Measurements from ENCODE around the gene SERPINA5.
"Not testable (repeated sequence)": the region's sequence is repeated elsewhere in the genome, so short reads cannot be mapped to it uniquely, and the experiment has no call there.

Gene SERPINA5

GRCh38 chr14:94623856-94624499 is 42.8 kb downstream of the SERPINA5 start:
- DNase-seq (ENCODE audit: low spot score) = no peak

- DNase-seq (ENCODE audit: low spot score) = no peak
These were observed 43.5 kb downstream of the SERPINA5 start for GRCh38 chr14:94624537-94625352.

GRCh38 chr14:94625353-94625635 is 44.1 kb downstream of the SERPINA5 start:
- DNase-seq (ENCODE audit: low spot score) = no peak

GRCh38 chr14:94628578-94628977 is 47.4 kb downstream of the SERPINA5 start:
- DNase-seq (ENCODE audit: low spot score) = no peak

- DNase-seq (ENCODE audit: low spot score) = no peak
These were observed 49.2 kb downstream of the SERPINA5 start for GRCh38 chr14:94630396-94630795.

- no peak for DNase-seq (ENCODE audit: low spot score)
These were observed 49.8 kb downstream of the SERPINA5 start for GRCh38 chr14:94631050-94631449.

GRCh38 chr14:94631536-94632304 is 50.5 kb downstream of the SERPINA5 start:
- no peak for DNase-seq (ENCODE audit: low spot score)

- no peak for DNase-seq (ENCODE audit: low spot score)
These were observed 51.0 kb downstream of the SERPINA5 start for GRCh38 chr14:94632305-94632590.

- DNase-seq (ENCODE audit: low spot score) = no peak
These were observed 51.9 kb downstream of the SERPINA5 start for GRCh38 chr14:94633121-94633520.

GRCh38 chr14:94635154-94635553 is 53.9 kb downstream of the SERPINA5 start:
- no peak for DNase-seq (ENCODE audit: low spot score)

- no peak for DNase-seq (ENCODE audit: low spot score)
These were observed 55.7 kb downstream of the SERPINA5 start for GRCh38 chr14:94636744-94637412.

GRCh38 chr14:94637814-94638213 is 56.6 kb downstream of the SERPINA5 start:
- DNase-seq (ENCODE audit: low spot score) = not testable (repeated sequence)

- no peak for DNase-seq (ENCODE audit: low spot score)
These were observed 57.1 kb downstream of the SERPINA5 start for GRCh38 chr14:94638339-94638738.

- no peak for DNase-seq (ENCODE audit: low spot score)
These were observed 58.0 kb downstream of the SERPINA5 start for GRCh38 chr14:94638961-94639817.

GRCh38 chr14:94640721-94641631 is 59.8 kb downstream of the SERPINA5 start:
- DNase-seq (ENCODE audit: low spot score) = no peak

GRCh38 chr14:94641632-94641955 is 60.4 kb downstream of the SERPINA5 start:
- DNase-seq (ENCODE audit: low spot score) = no peak
